Caki2 (cell line): Measurements from ENCODE around the gene PTGDR2. TPM values are rescaled to one million over a fixed set of nuclear protein-coding genes. Genes with fewer than 3 reads are reported as not detected.

Experiments
- DNase-seq: peaks from one replicate; pipeline ENCODE4 v3.0.0-alpha.2; 2015; ENCODE audit warnings: low read depth
- in situ Hi-C: cut with HindIII; loops from 2 replicates; pipeline ENCODE4 v1.10.0; 2016; ENCODE audit warnings: low sequenced_read_pairs, low pct_unique_long_range_greater_than_20kb, mixed read lengths
- total RNA-seq: library from RNA; depleted of rRNA; stranded (reverse); fragments of >200 nt; shearing (Covaris generic); gene quantifications from 2 replicates; pipeline ENCODE4 v1.2.3, GENCODE V29; 2014; ENCODE audit warnings: low replicate concordance

PTGDR2 gene
- total RNA-seq, 1 experiment from 2014 or later: not detected

- in situ Hi-C loops: no loop called here
- no peak for DNase-seq
These were observed 20.4 kb upstream of the PTGDR2 start for GRCh38 chr11:60876168-60876485.

- DNase-seq: no peak
- in situ Hi-C loops: no loop called here
These were observed 19.8 kb upstream of the PTGDR2 start for GRCh38 chr11:60875366-60876167.

- in situ Hi-C loops: no loop called here
- DNase-seq: no peak
These were observed 18.9 kb upstream of the PTGDR2 start for GRCh38 chr11:60874421-60875365.

GRCh38 chr11:60873533-60873932 lies 17.8 kb upstream of the PTGDR2 start:
- no peak for DNase-seq
- in situ Hi-C loops: no loop called here

- no peak for DNase-seq
These were observed 17.3 kb upstream of the PTGDR2 start for GRCh38 chr11:60872961-60873524.

GRCh38 chr11:60872124-60872960 lies 16.6 kb upstream of the PTGDR2 start:
- no peak for DNase-seq
- in situ Hi-C loops: no loop called here

More at GRCh38 chr11:60872961-60873524, 17.3 kb upstream of the PTGDR2 start:
- in situ Hi-C loops: no loop called here

- DNase-seq: no peak
- in situ Hi-C loops: no loop called here
These were observed 15.8 kb upstream of the PTGDR2 start for GRCh38 chr11:60871378-60872061.

- in situ Hi-C loops: no loop called here
- DNase-seq: no peak
These were observed 15.1 kb upstream of the PTGDR2 start for GRCh38 chr11:60870733-60871377.

- DNase-seq: no peak
- in situ Hi-C loops: no loop called here
These were observed 14.5 kb upstream of the PTGDR2 start for GRCh38 chr11:60870276-60870675.

GRCh38 chr11:60869451-60869825 lies 13.7 kb upstream of the PTGDR2 start:
- in situ Hi-C loops: no loop called here
- no peak for DNase-seq

- in situ Hi-C loops: no loop called here
- no peak for DNase-seq
These were observed 13.1 kb upstream of the PTGDR2 start for GRCh38 chr11:60868682-60869450.

GRCh38 chr11:60867871-60868681 lies 12.3 kb upstream of the PTGDR2 start:
- in situ Hi-C loops: no loop called here
- no peak for DNase-seq

GRCh38 chr11:60866911-60867870 lies 11.4 kb upstream of the PTGDR2 start, which contains the start of gene ZP1:
Gene ZP1, plus strand, starts transcription at chr11:60867542. Its CDS starts 20 bp downstream, at chr11:60867562.
- DNase-seq: no peak
- in situ Hi-C loops: no loop called here

GRCh38 chr11:60864856-60865513 lies 9.2 kb upstream of the PTGDR2 start:
- in situ Hi-C loops: no loop called here
- no peak for DNase-seq
